ENCODE measurements around the gene TARS2.

- TF ChIP-seq POLR2A (IDR thresholded peaks at IDR 0.05): no peak
- no peak for TF ChIP-seq CTCF (IDR thresholded peaks at IDR 0.05 in 4 of 5, conservative IDR thresholded peaks at IDR 0.05 in 1 of 5)
Measured at GRCh38 chr1:150536836-150537731, 49.9 kb downstream of the TARS2 start.
